Endothelial cell of umbilical vein (primary cell): Measurements from ENCODE around the gene NAT10. TPM values are rescaled to one million over a fixed set of nuclear protein-coding genes. Genes with fewer than 3 reads are reported as not detected.

Source experiments
- BruUV-seq: library from RNA; stranded (reverse); fragments of 400-500 nt; replicated peaks from 2 replicates; lab custom pipeline; 2021; lab: Mats Ljungman, UMichigan
- CTCF ChIA-PET: fragments of 300-600, 350-600 bp; sonication (Branson Sonifier 250); formaldehyde crosslinking; loops from one replicate; lab custom pipeline; 2021; ENCODE audit warnings: antibody characterized with exemption, inconsistent platforms; lab: Charles Lee
- POLR2A ChIA-PET: fragments of 300-600, 350-600 bp; sonication (Branson Sonifier 250); formaldehyde crosslinking; loops from one replicate; lab custom pipeline; 2021; ENCODE audit warnings: antibody characterized with exemption, inconsistent platforms; lab: Charles Lee
- DNase-seq: peaks from one replicate; pipeline ENCODE4 v3.0.0-alpha.2; 2011; ENCODE audit warnings: low read depth, low spot score
- FAIRE-seq: peaks from 2 replicates; lab custom pipeline; 2011; peaks lifted over from hg19 to GRCh38; lab: Jason Lieb, UNC
- H2AFZ ChIP-seq: 2 replicates; pipeline ENCODE4 v1.6.0; 2012; ENCODE audit warnings: low read depth, low read length, control low read depth, inconsistent platforms
- H3K27ac ChIP-seq: 2 replicates; pipeline ENCODE4 v1.5.1; 2011; ENCODE audit warnings: low read depth, mild to moderate bottlenecking, control low read depth, low read length, moderate library complexity; ENCODE audit not compliant: insufficient read depth
- H3K27me3 ChIP-seq, 2 experiments: 2 replicates each; pipeline versions ENCODE4 v1.6.0 to v1.6.1; 2011; ENCODE audit warnings: low read length in 2 of 2, mixed read lengths in 1 of 2; ENCODE audit not compliant: control insufficient read depth in 2 of 2, insufficient read depth in 2 of 2
- H3K36me3 ChIP-seq, 2 experiments: 2 replicates in 1 of 2; 3 replicates in 1 of 2; pipeline ENCODE4 v1.5.1; 2011; ENCODE audit warnings: low read length in 2 of 2, mild to moderate bottlenecking in 1 of 2, moderate library complexity in 1 of 2; ENCODE audit not compliant: control insufficient read depth in 2 of 2, insufficient read depth in 2 of 2; ENCODE audit errors: extremely low read depth in 1 of 2
- H3K4me1 ChIP-seq: 3 replicates; pipeline ENCODE4 v1.5.1; 2011; ENCODE audit warnings: mild to moderate bottlenecking, low read length; ENCODE audit not compliant: control insufficient read depth, insufficient read depth; ENCODE audit errors: extremely low read depth
- H3K4me2 ChIP-seq: 2 replicates; pipeline ENCODE4 v1.6.1; 2011; ENCODE audit warnings: low read length, control low read depth, mixed read lengths; ENCODE audit not compliant: insufficient read depth
- H3K4me3 ChIP-seq, 3 experiments: fragments of 200-600 bp in 1 of 3; sonication (generic), shearing (Covaris generic) in 1 of 3; replicated peaks in 1 of 3; 2 replicates each; pipeline ENCODE4 v1.5.1; 2011 to 2016; ENCODE audit warnings: control low read depth in 3 of 3, low read length in 3 of 3, mild to moderate bottlenecking in 2 of 3, inconsistent platforms in 1 of 3, low read depth in 1 of 3, moderate library complexity in 1 of 3; ENCODE audit not compliant: insufficient read depth in 1 of 3
- H3K79me2 ChIP-seq: 2 replicates; pipeline ENCODE4 v1.6.0; 2012; ENCODE audit warnings: low read length, inconsistent platforms; ENCODE audit not compliant: control insufficient read depth, insufficient read depth
- H3K9ac ChIP-seq: replicated peaks from 2 replicates; pipeline ENCODE3; 2011; ENCODE audit warnings: low read length, control low read depth; ENCODE audit not compliant: insufficient read depth; ENCODE audit errors: extremely low read depth
- H3K9me1 ChIP-seq: replicated peaks from 3 replicates; pipeline ENCODE4 v1.6.0; 2011; ENCODE audit warnings: mild to moderate bottlenecking, low read length; ENCODE audit not compliant: control insufficient read depth, insufficient read depth; ENCODE audit errors: extremely low read depth
- H3K9me3 ChIP-seq: replicated peaks from 2 replicates; pipeline ENCODE4 v1.5.1; 2012; ENCODE audit warnings: low read length, inconsistent platforms; ENCODE audit not compliant: control insufficient read depth, insufficient read depth
- H4K20me1 ChIP-seq: replicated peaks from 2 replicates; pipeline ENCODE3; 2011; ENCODE audit warnings: mild to moderate bottlenecking, low read length; ENCODE audit not compliant: control insufficient read depth, insufficient read depth; ENCODE audit errors: extremely low read depth
- CTCF ChIP-seq, 2 donors: IDR thresholded peaks; 1 replicate in 1 of 2; 2 replicates in 1 of 2; pipeline ENCODE4 v1.5.1; 2011; ENCODE audit warnings: low read length in 2 of 2, mild to moderate bottlenecking in 2 of 2, moderate library complexity in 2 of 2, control low read depth in 1 of 2, inconsistent platforms in 1 of 2, low read depth in 1 of 2; ENCODE audit not compliant: insufficient read depth in 1 of 2; ENCODE audit errors: extremely low read depth in 1 of 2
- EZH2 ChIP-seq: IDR thresholded peaks from 2 replicates; pipeline ENCODE4 v1.6.1; 2012; ENCODE audit warnings: borderline replicate concordance, low read depth, mild to moderate bottlenecking, moderate library complexity, low read length, inconsistent platforms; ENCODE audit not compliant: severe bottlenecking
- FOS ChIP-seq: IDR thresholded peaks from 2 replicates; pipeline ENCODE4 v1.6.1; 2011; ENCODE audit warnings: mild to moderate bottlenecking, low read length, moderate library complexity, borderline replicate concordance; ENCODE audit not compliant: insufficient read depth
- GATA2 ChIP-seq: IDR thresholded peaks from 2 replicates; pipeline ENCODE4 v1.7.0; 2011; ENCODE audit warnings: low read depth, mild to moderate bottlenecking, moderate library complexity, mixed read lengths, low read length; ENCODE audit not compliant: insufficient read length, insufficient read depth
- JUN ChIP-seq: IDR thresholded peaks from 2 replicates; pipeline ENCODE4 v1.6.1; 2011; ENCODE audit warnings: borderline replicate concordance, low read depth; ENCODE audit not compliant: insufficient read length, insufficient read depth
- MYC ChIP-seq: IDR thresholded peaks from one replicate; pipeline ENCODE4 v1.6.1; 2011; ENCODE audit warnings: mild to moderate bottlenecking, low read depth, low read length
- POLR2A ChIP-seq: IDR thresholded peaks from 2 replicates; pipeline ENCODE4 v1.6.1; 2012; ENCODE audit warnings: low read depth, mild to moderate bottlenecking, control low read depth, low read length
- POLR2AphosphoS5 ChIP-seq: IDR thresholded peaks from 2 replicates; pipeline ENCODE4 v1.6.1; 2012; ENCODE audit warnings: low read depth, mild to moderate bottlenecking, control low read depth, low read length, moderate library complexity; ENCODE audit not compliant: insufficient read depth
- dilution Hi-C: fragments of 300-500 bp; cut with MboI; formaldehyde crosslinking; loops from one replicate; pipeline ENCODE4 v1.15.0; 2019; ENCODE audit warnings: low sequenced_read_pairs; ENCODE audit not compliant: extremely low pct_ligation_motif_present
- intact Hi-C: fragments of 100-400 bp; cut with micrococcal nuclease; formaldehyde crosslinking; loops from one replicate; pipeline ENCODE4 v1.10.0; 2022
- polyA plus RNA-seq, 4 experiments: library from polyadenylated mRNA; depleted of rRNA in 3 of 4; stranded (reverse) in 3 of 4; unstranded in 1 of 4; fragments of >200 nt; gene quantifications; 2 replicates each; pipeline versions ENCODE4 v1.2.1 to v1.2.3, GENCODE V29; 2011 to 2012; ENCODE audit warnings: missing spikeins in 1 of 4
- total RNA-seq: library from RNA; stranded (reverse); gene quantifications from 2 replicates; pipeline ENCODE4 v1.2.3, GENCODE V29; 2021
- TF ChIP-seq, protein P1 (sequence below): IDR thresholded peaks from 2 replicates; pipeline ENCODE4 v1.6.1; 2011; ENCODE audit not compliant: insufficient read depth, insufficient read length

The NAT10 gene
- total and polyA plus RNA-seq, 2 donors (not counting 3 experiments of a cell fraction or from before 2014, with no cell fraction given) = 32.0 to 57.6 TPM

- CTCF ChIA-PET = interaction anchor here (1.8 kb wide), 1 partner anchor 9 kb away, joined by 12 read pairs; no protein-coding TSS in a partner anchor
Observed at GRCh38 chr11:34182921-34183685, 77.7 kb downstream of the NAT10 start.

More at GRCh38 chr11:34182921-34183685, 77.7 kb downstream of the NAT10 start:
- no peaks in the 10 kb centered on the region for H3K9me3 ChIP-seq
- no peak overlapping the region for H3K4me3 ChIP-seq
- POLR2A ChIA-PET = no interaction called here
- H3K27me3 ChIP-seq = peaks cover under 1 to 2% of the 10 kb centered on the region in 2 experiments
- H3K27ac ChIP-seq = no peak overlapping the region
- no peak overlapping the region for H2AFZ ChIP-seq
- FAIRE-seq (no peak), DNase-seq (no peak)
- intact Hi-C loops = no loop called here
- no peaks in the 10 kb centered on the region for H3K9me1 ChIP-seq
- H3K4me1 ChIP-seq = no peaks in the 10 kb centered on the region
- no peak overlapping the region for H3K9ac ChIP-seq
- H3K36me3 ChIP-seq = no peaks in the 10 kb centered on the region
- no peaks in the 10 kb centered on the region for H3K79me2 ChIP-seq
- no peaks in the 10 kb centered on the region for H4K20me1 ChIP-seq
- no peak overlapping the region for H3K4me2 ChIP-seq
- TF ChIP-seq FOS (no peak), MYC (no peak), POLR2AphosphoS5 (no peak), EZH2 (no peak), CTCF (IDR thresholded peaks at IDR 0.05; ENCODE audit: extremely low read depth in 1 of 2, insufficient read depth in 1 of 2, low read depth in 1 of 2, low read length in 2 of 2) (no peak), GATA2 (no peak), POLR2A (no peak), JUN (no peak)
- TF ChIP-seq, protein P1, sequence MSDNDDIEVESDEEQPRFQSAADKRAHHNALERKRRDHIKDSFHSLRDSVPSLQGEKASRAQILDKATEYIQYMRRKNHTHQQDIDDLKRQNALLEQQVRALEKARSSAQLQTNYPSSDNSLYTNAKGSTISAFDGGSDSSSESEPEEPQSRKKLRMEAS = no peak
- BruUV-seq = no TSS peak
- dilution Hi-C loops = no loop called here
